AG04449 (cell line): ENCODE results near the gene KRTAP13-3.

Source experiments
- CTCF ChIA-PET: fragments of 350-600 bp; formaldehyde crosslinking; extraction: SDS; loops from one replicate; lab custom pipeline; 2021; ENCODE audit warnings: antibody characterized with exemption; lab: Yijun Ruan, JAX
- POLR2A ChIA-PET: fragments of 400-600, 350-600 bp; formaldehyde crosslinking; extraction: SDS; loops from one replicate; lab custom pipeline; 2020; ENCODE audit warnings: antibody characterized with exemption, inconsistent platforms; lab: Yijun Ruan, JAX
- DNase-seq: peaks from one replicate; pipeline ENCODE4 v3.0.0-alpha.2; 2010; ENCODE audit warnings: low read depth, low spot score
- H3K4me3 ChIP-seq: 2 replicates; pipeline ENCODE4 v1.5.1; 2011; ENCODE audit warnings: low read depth, mild to moderate bottlenecking, control low read depth, low read length
- TF ChIP-seq, protein P1 (sequence below): IDR thresholded peaks from one replicate; pipeline ENCODE4 v1.5.1; 2011; ENCODE audit warnings: mild to moderate bottlenecking, moderate library complexity, low read length, control low read depth, inconsistent platforms; ENCODE audit not compliant: insufficient read depth; ENCODE audit errors: missing control alignments

Gene KRTAP13-3

DNA sequence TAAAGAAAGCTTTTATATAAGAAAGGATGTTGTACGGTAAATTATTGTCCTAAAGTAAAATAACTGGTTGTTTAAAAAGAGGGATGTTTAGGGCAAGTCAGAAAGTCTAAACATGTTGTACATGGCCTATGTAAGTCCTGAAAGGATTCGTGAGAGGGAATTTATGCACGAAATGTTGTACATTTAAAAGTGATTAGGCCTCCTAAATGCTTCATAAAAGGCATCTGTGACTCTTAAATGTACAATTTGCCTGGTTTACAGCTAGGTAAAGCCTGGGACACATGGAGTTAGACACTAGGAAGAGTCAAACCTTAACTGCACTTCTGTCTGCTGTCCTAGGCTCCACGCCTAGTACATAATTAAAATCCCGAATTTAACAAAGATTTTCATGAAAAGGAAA is 9.7 kb downstream of the KRTAP13-3 start:
- no peak for DNase-seq
- CTCF ChIA-PET = no interaction called here
- TF ChIP-seq, protein P1, sequence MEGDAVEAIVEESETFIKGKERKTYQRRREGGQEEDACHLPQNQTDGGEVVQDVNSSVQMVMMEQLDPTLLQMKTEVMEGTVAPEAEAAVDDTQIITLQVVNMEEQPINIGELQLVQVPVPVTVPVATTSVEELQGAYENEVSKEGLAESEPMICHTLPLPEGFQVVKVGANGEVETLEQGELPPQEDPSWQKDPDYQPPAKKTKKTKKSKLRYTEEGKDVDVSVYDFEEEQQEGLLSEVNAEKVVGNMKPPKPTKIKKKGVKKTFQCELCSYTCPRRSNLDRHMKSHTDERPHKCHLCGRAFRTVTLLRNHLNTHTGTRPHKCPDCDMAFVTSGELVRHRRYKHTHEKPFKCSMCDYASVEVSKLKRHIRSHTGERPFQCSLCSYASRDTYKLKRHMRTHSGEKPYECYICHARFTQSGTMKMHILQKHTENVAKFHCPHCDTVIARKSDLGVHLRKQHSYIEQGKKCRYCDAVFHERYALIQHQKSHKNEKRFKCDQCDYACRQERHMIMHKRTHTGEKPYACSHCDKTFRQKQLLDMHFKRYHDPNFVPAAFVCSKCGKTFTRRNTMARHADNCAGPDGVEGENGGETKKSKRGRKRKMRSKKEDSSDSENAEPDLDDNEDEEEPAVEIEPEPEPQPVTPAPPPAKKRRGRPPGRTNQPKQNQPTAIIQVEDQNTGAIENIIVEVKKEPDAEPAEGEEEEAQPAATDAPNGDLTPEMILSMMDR = no peak
- H3K4me3 ChIP-seq = no peak overlapping the region
- POLR2A ChIA-PET = no interaction called here

DNA sequence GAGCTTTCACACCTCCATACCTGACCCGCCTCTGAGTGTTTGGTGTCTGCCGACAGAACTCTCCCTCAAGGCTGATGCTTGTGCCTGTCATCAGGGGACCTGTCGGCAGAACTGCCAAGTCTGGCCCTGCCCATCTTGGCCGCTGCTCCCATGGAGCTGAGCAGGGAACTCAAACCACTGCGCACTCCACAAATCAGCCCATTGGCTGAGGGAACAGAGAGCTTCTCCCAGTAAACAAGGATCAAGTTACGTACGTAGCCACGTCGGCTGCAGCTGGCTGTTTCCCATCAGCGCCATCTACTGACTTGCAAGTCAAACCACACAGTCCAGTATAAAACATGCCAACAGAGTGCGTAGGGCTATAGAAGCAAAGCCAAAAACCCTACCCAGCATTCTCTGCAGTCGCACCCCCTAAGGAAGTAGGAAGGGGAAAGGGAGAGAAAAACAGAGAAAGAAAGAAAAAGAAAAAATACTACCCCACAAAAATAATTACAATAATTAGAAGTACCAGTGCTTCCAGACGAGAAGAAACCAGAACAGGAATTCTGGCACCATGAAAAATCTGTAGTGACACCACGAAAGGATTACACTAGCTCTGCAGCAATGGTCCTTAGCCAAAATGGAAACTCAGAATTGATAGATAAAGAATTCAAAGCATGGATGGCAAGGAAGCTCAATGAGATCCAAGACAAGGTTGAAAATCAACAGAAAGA is 16.8 kb downstream of the KRTAP13-3 start:
- POLR2A ChIA-PET = no interaction called here
- H3K4me3 ChIP-seq = no peak overlapping the region

DNA sequence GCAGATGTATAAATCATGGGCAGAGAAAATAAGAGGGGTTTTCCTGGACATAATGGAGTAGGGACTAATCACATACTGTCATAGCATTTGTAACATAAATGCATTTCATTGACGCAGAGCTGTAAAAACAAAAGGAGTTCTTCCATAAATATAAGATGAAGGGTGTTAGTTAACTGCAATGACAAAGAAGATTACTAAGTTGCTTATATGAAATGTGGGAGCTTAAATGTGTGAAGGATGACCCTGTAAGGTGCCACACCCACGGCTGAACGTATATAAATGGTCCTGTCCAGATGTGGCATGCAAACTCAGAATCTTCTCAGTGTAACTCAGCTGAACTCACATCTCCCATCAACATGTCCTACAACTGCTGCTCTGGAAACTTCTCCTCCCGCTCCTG is 30.0 kb downstream of the KRTAP13-3 start, which contains the start of gene KRTAP13-1:
KRTAP13-1 (plus strand) TSS at position 301 of the 400 bp plus-strand sequence; CDS start at position 357, 56 bp downstream.
- CTCF ChIA-PET = no interaction called here
- TF ChIP-seq, protein P1 = no peak
- H3K4me3 ChIP-seq = no peak within 1 kb of the TSS
- POLR2A ChIA-PET = no interaction called here
- DNase-seq = no peak

More for the DNA sequence above, 16.8 kb downstream of the KRTAP13-3 start:
- TF ChIP-seq, protein P1 = peak; percentile 20
- CTCF ChIA-PET = no interaction called here
- no peak for DNase-seq

DNA sequence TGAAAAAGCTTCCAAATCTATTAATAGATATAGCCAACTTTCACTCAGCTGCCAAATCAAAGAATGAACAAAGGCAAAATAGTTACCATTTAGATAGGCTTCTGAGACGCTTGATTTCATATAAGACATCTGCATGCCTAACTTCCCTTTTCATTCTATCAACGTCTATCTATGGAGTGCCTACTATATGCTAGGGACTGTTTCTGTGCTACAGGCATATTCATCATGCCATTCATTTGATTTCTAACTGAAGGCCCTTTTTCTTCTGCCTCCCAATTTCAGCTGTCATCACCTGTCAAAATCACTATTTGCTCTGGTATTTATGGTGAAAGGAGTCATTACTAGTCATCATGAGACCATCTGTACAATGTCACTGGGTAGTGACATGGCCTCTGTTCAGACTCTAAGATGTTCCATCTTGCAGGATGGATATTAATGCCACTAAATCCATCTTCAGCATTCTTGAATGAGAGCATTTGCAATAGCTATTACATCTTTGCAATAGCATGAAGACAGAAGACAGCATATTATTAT is 34.2 kb downstream of the KRTAP13-3 start:
- DNase-seq = no peak
- POLR2A ChIA-PET = no interaction called here
- CTCF ChIA-PET = no interaction called here
- TF ChIP-seq, protein P1 = no peak
- no peak overlapping the region for H3K4me3 ChIP-seq

DNA sequence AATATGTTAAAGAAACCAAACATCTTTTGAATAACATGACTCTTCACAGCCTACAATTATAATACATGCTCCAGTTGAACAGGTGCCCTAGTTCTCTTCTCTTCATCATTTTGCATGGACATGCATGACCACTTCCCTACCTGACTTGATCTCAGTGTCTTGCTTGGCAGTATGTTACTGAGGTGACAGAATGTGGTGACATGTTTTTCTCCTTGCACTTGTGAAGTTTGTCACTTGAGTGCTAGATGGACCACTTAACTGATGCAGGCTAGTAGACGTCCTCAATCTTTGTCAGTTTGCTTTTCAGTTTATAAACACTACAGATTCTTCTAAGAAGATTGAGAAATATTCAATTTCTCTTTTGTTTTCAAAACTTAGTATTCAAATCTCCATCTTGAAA is 43.5 kb downstream of the KRTAP13-3 start:
- no peak overlapping the region for H3K4me3 ChIP-seq
- no peak for DNase-seq
- ChIA-PET POLR2A (no interaction called here), CTCF (no interaction called here)
- TF ChIP-seq, protein P1 = no peak
